ES-I3 (cell line): ENCODE measurements around the gene STARD10.

Experiments
- H3K36me3 ChIP-seq: 2 replicates; pipeline ENCODE4 v1.6.1; 2013; ENCODE audit warnings: mild to moderate bottlenecking, low read length, control low read depth, moderate library complexity; ENCODE audit not compliant: insufficient read depth
- H3K4me1 ChIP-seq: 2 replicates; pipeline ENCODE4 v1.6.1; 2013; ENCODE audit warnings: mild to moderate bottlenecking, control low read depth, low read length; ENCODE audit not compliant: insufficient read depth
- H3K9ac ChIP-seq: 2 replicates; pipeline ENCODE4 v1.6.1; 2013; ENCODE audit warnings: low read depth, mild to moderate bottlenecking, low read length, moderate library complexity
- H3K9me3 ChIP-seq: 2 replicates; pipeline ENCODE4 v1.6.1; 2013; ENCODE audit warnings: mild to moderate bottlenecking, low read length, moderate library complexity; ENCODE audit not compliant: control insufficient read depth, insufficient read depth

STARD10 gene

GRCh38 chr11:72750086-72750485, 43.8 kb downstream of the STARD10 start:
- Histone ChIP-seq H3K9me3 (no peaks in the 10 kb centered on the region), H3K36me3 (no peaks in the 10 kb centered on the region; the same call in 1 of the 2 replicates), H3K4me1 (peaks cover 9% of the 10 kb centered on the region), H3K9ac (no peak overlapping the region)

- no peak overlapping the region for H3K9ac ChIP-seq
- H3K36me3 ChIP-seq, result no peaks in the 10 kb centered on the region; the same call in 1 of the 2 replicates
- peaks cover 3% of the 10 kb centered on the region for H3K4me1 ChIP-seq
These were observed 46.5 kb downstream of the STARD10 start for GRCh38 chr11:72747289-72747855.

GRCh38 chr11:72746821-72747220, 47.0 kb downstream of the STARD10 start:
- Histone ChIP-seq H3K4me1 (peaks cover 8% of the 10 kb centered on the region), H3K36me3 (no peaks in the 10 kb centered on the region; the same call in 1 of the 2 replicates), H3K9ac (no peak overlapping the region), H3K9me3 (no peaks in the 10 kb centered on the region)

More at GRCh38 chr11:72747289-72747855, 46.5 kb downstream of the STARD10 start:
- no peaks in the 10 kb centered on the region for H3K9me3 ChIP-seq

- no peaks in the 10 kb centered on the region; the same call in 1 of the 2 replicates for H3K36me3 ChIP-seq
- H3K9me3 ChIP-seq, result no peaks in the 10 kb centered on the region
- H3K9ac ChIP-seq, result no peak overlapping the region
- peaks cover 16% of the 10 kb centered on the region for H3K4me1 ChIP-seq
These were observed 47.8 kb downstream of the STARD10 start for GRCh38 chr11:72745925-72746550.

- Histone ChIP-seq H3K36me3 (no peaks in the 10 kb centered on the region; the same call in 1 of the 2 replicates), H3K4me1 (peaks cover 21% of the 10 kb centered on the region), H3K9me3 (no peaks in the 10 kb centered on the region), H3K9ac (no peak overlapping the region)
These were observed 48.3 kb downstream of the STARD10 start for GRCh38 chr11:72745511-72745910.

- no peak overlapping the region for H3K9ac ChIP-seq
- no peaks in the 10 kb centered on the region for H3K9me3 ChIP-seq
- peaks cover 28% of the 10 kb centered on the region for H3K4me1 ChIP-seq
- H3K36me3 ChIP-seq, result no peaks in the 10 kb centered on the region; the same call in 1 of the 2 replicates
These were observed 49.4 kb downstream of the STARD10 start for GRCh38 chr11:72744474-72744873.

GRCh38 chr11:72743321-72744221, 50.3 kb downstream of the STARD10 start:
- Histone ChIP-seq H3K9me3 (no peaks in the 10 kb centered on the region), H3K36me3 (no peaks in the 10 kb centered on the region; the same call in 1 of the 2 replicates), H3K4me1 (peaks cover 28% of the 10 kb centered on the region), H3K9ac (no peak overlapping the region)

- no peaks in the 10 kb centered on the region for H3K9me3 ChIP-seq
- H3K9ac ChIP-seq, result no peak overlapping the region
- peaks cover 28% of the 10 kb centered on the region for H3K4me1 ChIP-seq
- H3K36me3 ChIP-seq, result no peaks in the 10 kb centered on the region; the same call in 1 of the 2 replicates
These were observed 51.1 kb downstream of the STARD10 start for GRCh38 chr11:72742513-72743320.

GRCh38 chr11:72741849-72742512, 51.9 kb downstream of the STARD10 start:
- peaks cover 31% of the 10 kb centered on the region for H3K4me1 ChIP-seq
- no peak overlapping the region for H3K9ac ChIP-seq
- H3K9me3 ChIP-seq, result no peaks in the 10 kb centered on the region
- no peaks in the 10 kb centered on the region; the same call in 1 of the 2 replicates for H3K36me3 ChIP-seq

GRCh38 chr11:72741429-72741833, 52.4 kb downstream of the STARD10 start:
- no peaks in the 10 kb centered on the region; the same call in 1 of the 2 replicates for H3K36me3 ChIP-seq
- H3K9ac ChIP-seq, result no peak overlapping the region
- H3K4me1 ChIP-seq, result peaks cover 37% of the 10 kb centered on the region
- no peaks in the 10 kb centered on the region for H3K9me3 ChIP-seq

GRCh38 chr11:72740562-72741428, 53.1 kb downstream of the STARD10 start:
- Histone ChIP-seq H3K36me3 (no peaks in the 10 kb centered on the region; the same call in 1 of the 2 replicates), H3K9me3 (no peaks in the 10 kb centered on the region), H3K9ac (no peak overlapping the region), H3K4me1 (peaks cover 43% of the 10 kb centered on the region)

- Histone ChIP-seq H3K4me1 (peaks cover 48% of the 10 kb centered on the region), H3K36me3 (no peaks in the 10 kb centered on the region; the same call in 1 of the 2 replicates), H3K9ac (no peak overlapping the region), H3K9me3 (no peaks in the 10 kb centered on the region)
These were observed 53.8 kb downstream of the STARD10 start for GRCh38 chr11:72740060-72740424.
